ENCODE data around the gene RTEL1.
A peak's percentile ranks its signal among the peaks of the same experiment; 100 is the strongest.
"Not testable (repeated sequence)": the region's sequence is repeated elsewhere in the genome, so short reads cannot be mapped to it uniquely, and the experiment has no call there.

The RTEL1 gene

DNA sequence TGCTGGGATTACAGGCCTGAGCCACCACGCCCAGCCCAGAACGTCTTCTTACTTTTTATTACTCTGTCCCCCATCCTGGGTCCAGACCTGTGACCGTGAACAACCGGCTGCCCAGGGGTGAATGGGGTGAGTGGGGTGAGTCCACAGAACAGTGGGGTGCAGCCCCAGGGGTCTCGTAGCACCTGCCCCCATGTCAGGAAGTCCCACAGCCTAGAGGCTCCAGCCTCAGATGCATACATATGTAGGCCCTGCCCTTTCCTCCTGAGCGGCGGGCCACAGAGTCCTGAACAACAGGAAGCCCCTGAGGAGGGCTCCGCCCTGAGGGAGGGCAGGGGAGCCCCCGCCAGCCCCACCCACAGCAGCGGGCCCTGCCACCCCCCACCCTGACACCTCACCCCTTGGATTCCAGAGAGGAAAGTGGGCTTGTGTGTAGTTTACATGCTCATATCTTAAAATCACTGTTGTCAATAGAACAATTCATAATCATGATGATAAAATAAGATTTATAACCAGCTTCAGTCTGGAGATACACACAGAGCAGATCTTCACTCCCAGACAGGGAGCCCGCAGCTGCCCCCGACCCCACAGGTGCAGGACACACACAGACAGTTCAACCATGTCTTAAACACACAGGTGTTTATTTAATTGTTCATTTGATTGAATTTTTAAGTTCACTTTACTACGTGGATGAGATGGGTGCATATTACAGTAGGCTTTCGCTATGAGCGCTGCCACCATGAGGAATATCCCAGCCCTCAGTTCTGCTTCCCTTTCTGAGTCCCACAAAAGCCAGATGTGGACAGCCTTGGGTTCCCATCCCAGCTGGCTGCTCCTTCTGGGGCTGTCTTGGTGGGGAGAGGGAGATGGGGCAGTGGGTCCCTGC lies 18.8 kb upstream of the RTEL1 start:
- Histone ChIP-seq H3K4me3 (ENCODE audit: low read depth in 1 of 2, low read length in 2 of 2) (no peak overlapping the region), H3K9me3 (ENCODE audit: insufficient read depth, low read length, severe bottlenecking) (no peaks in the 10 kb centered on the region), H3K4me1 (ENCODE audit: insufficient read depth, low read length) (peaks cover 34% of the 10 kb centered on the region), H2AFZ (ENCODE audit: low read depth, low read length) (no peak overlapping the region), H3K27ac (ENCODE audit: low read length) (0 out of 2 replicates have a peak overlapping the region, but pooled peaks have one; percentile 26), H3K79me2 (ENCODE audit: insufficient read depth, low read length) (no peaks in the 10 kb centered on the region; the same call in none of the 2 replicates), H3K4me2 (ENCODE audit: insufficient read depth, low read length) (no peak overlapping the region), H3K36me3 (ENCODE audit: insufficient read depth, low read length) (peaks cover 11% of the 10 kb centered on the region), H3K9ac (ENCODE audit: low read depth, low read length) (no peak overlapping the region), H4K20me1 (ENCODE audit: insufficient read depth, low read length) (peaks cover 20% of the 10 kb centered on the region), H3K27me3 (ENCODE audit: insufficient read depth, low read length, poor library complexity) (no peaks in the 10 kb centered on the region)
- peak; percentile 34; the same call in 2 of the 3 replicates for ATAC-seq (ENCODE audit: insufficient read depth, low read depth)
- TF ChIP-seq, protein P1, sequence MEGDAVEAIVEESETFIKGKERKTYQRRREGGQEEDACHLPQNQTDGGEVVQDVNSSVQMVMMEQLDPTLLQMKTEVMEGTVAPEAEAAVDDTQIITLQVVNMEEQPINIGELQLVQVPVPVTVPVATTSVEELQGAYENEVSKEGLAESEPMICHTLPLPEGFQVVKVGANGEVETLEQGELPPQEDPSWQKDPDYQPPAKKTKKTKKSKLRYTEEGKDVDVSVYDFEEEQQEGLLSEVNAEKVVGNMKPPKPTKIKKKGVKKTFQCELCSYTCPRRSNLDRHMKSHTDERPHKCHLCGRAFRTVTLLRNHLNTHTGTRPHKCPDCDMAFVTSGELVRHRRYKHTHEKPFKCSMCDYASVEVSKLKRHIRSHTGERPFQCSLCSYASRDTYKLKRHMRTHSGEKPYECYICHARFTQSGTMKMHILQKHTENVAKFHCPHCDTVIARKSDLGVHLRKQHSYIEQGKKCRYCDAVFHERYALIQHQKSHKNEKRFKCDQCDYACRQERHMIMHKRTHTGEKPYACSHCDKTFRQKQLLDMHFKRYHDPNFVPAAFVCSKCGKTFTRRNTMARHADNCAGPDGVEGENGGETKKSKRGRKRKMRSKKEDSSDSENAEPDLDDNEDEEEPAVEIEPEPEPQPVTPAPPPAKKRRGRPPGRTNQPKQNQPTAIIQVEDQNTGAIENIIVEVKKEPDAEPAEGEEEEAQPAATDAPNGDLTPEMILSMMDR (IDR thresholded peaks at IDR 0.05; ENCODE audit: borderline replicate concordance, extremely low read depth, low read length, poor library complexity, severe bottlenecking): no peak
- TF ChIP-seq EZH2 (IDR thresholded peaks at IDR 0.05; ENCODE audit: borderline replicate concordance, low read depth, low read length, severe bottlenecking): no peak
- peak; percentile 57 for DNase-seq

- no peak overlapping the region for H3K27ac ChIP-seq (ENCODE audit: low read length)
- H3K4me1 ChIP-seq (ENCODE audit: insufficient read depth, low read length): peaks cover 26% of the 10 kb centered on the region
These were observed 18.0 kb upstream of the RTEL1 start for GRCh38 chr20:63640086-63640485.

DNA sequence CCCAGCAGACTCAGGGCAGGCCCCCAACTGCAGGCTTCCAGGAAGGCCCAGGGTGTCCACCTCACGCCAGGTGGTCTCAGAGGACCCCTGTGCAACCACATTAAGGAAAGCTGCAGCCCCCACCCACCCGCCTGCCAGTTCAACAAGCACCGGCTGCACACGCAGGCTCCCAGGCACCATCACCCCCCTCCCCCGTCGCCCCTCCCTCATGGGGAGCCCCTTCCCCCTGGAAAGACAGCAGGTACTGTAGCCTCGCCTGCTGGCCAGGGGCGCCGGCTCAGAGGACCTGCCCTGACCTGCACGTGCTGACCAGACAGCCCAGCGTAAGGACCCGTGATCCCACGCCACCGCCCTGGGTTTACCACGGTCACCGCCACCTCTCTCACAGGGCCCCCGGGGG lies 17.4 kb upstream of the RTEL1 start:
- not testable (repeated sequence) for H2AFZ ChIP-seq (ENCODE audit: low read depth, low read length); H3K27me3 ChIP-seq (ENCODE audit: insufficient read depth, low read length, poor library complexity); H3K9ac ChIP-seq (ENCODE audit: low read depth, low read length); ATAC-seq (ENCODE audit: insufficient read depth, low read depth); H3K4me2 ChIP-seq (ENCODE audit: insufficient read depth, low read length); H3K27ac ChIP-seq (ENCODE audit: low read length); H3K4me3 ChIP-seq (ENCODE audit: low read depth in 1 of 2, low read length in 2 of 2); H3K79me2 ChIP-seq (ENCODE audit: insufficient read depth, low read length); DNase-seq; H3K9me3 ChIP-seq (ENCODE audit: insufficient read depth, low read length, severe bottlenecking)
- Histone ChIP-seq H3K36me3 (ENCODE audit: insufficient read depth, low read length) (peaks cover 11% of the 10 kb centered on the region), H3K4me1 (ENCODE audit: insufficient read depth, low read length) (peaks cover 20% of the 10 kb centered on the region), H4K20me1 (ENCODE audit: insufficient read depth, low read length) (peaks cover 17% of the 10 kb centered on the region)

More at GRCh38 chr20:63640086-63640485, 18.0 kb upstream of the RTEL1 start:
- ATAC-seq (ENCODE audit: insufficient read depth, low read depth) (no peak), DNase-seq (no peak)
- Histone ChIP-seq H3K9ac (ENCODE audit: low read depth, low read length) (no peak overlapping the region), H2AFZ (ENCODE audit: low read depth, low read length) (no peak overlapping the region), H3K9me3 (ENCODE audit: insufficient read depth, low read length, severe bottlenecking) (no peaks in the 10 kb centered on the region), H3K27me3 (ENCODE audit: insufficient read depth, low read length, poor library complexity) (no peaks in the 10 kb centered on the region), H3K4me3 (ENCODE audit: low read depth in 1 of 2, low read length in 2 of 2) (no peak overlapping the region), H3K79me2 (ENCODE audit: insufficient read depth, low read length) (no peaks in the 10 kb centered on the region; the same call in none of the 2 replicates), H4K20me1 (ENCODE audit: insufficient read depth, low read length) (peaks cover 20% of the 10 kb centered on the region), H3K4me2 (ENCODE audit: insufficient read depth, low read length) (no peak overlapping the region), H3K36me3 (ENCODE audit: insufficient read depth, low read length) (peaks cover 11% of the 10 kb centered on the region)
- no peak for TF ChIP-seq EZH2 (IDR thresholded peaks at IDR 0.05; ENCODE audit: borderline replicate concordance, low read depth, low read length, severe bottlenecking)
- TF ChIP-seq, protein P1 (IDR thresholded peaks at IDR 0.05; ENCODE audit: borderline replicate concordance, extremely low read depth, low read length, poor library complexity, severe bottlenecking): no peak

DNA sequence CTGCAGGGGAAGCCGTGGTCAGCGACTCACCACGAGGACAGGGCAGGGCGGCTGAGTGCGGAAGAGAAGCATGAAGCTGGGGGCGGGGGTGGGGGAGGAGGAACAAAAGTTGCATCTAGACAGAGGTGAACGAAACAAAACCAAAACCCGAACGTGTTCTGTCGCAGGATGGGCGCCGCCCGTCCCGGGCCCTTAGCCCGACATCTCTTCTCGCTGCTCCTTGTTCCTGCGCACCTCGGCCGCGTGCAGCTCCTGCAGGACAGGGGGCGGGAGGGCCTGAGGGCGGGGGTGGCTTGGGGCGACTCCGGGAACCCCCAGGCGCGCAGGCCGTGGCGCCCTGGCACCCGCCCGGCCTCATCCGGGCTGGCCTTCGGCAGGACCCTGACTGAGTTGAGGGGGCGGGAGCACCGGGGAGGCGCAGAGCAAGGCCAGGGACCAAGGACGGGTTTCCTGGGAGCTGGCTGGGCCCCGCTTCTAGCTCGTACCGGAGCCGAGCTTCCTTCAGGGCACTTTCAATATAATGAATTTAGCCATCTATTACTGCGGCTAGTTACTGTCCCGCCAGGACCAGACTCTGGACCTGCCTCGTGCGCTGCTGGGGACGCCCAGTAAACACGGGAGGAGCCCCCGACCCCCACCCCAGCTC lies 16.8 kb upstream of the RTEL1 start:
- Histone ChIP-seq H3K27me3 (ENCODE audit: insufficient read depth, low read length, poor library complexity) (no peaks in the 10 kb centered on the region), H3K9ac (ENCODE audit: low read depth, low read length) (no peak overlapping the region), H3K4me3 (ENCODE audit: low read depth in 1 of 2, low read length in 2 of 2) (no peak overlapping the region), H4K20me1 (ENCODE audit: insufficient read depth, low read length) (peaks cover 16% of the 10 kb centered on the region), H3K27ac (ENCODE audit: low read length) (no peak overlapping the region), H3K79me2 (ENCODE audit: insufficient read depth, low read length) (peaks cover 6% of the 10 kb centered on the region), H2AFZ (ENCODE audit: low read depth, low read length) (no peak overlapping the region), H3K4me2 (ENCODE audit: insufficient read depth, low read length) (no peak overlapping the region), H3K36me3 (ENCODE audit: insufficient read depth, low read length) (peaks cover 15% of the 10 kb centered on the region), H3K9me3 (ENCODE audit: insufficient read depth, low read length, severe bottlenecking) (no peaks in the 10 kb centered on the region), H3K4me1 (ENCODE audit: insufficient read depth, low read length) (peaks cover 17% of the 10 kb centered on the region)
- ATAC-seq (ENCODE audit: insufficient read depth, low read depth) (no peak), DNase-seq (no peak)
- TF ChIP-seq, protein P1 (IDR thresholded peaks at IDR 0.05; ENCODE audit: borderline replicate concordance, extremely low read depth, low read length, poor library complexity, severe bottlenecking): no peak
- TF ChIP-seq EZH2 (IDR thresholded peaks at IDR 0.05; ENCODE audit: borderline replicate concordance, low read depth, low read length, severe bottlenecking): no peak

Measured in DND-41 (cell line).